ENCODE data around the gene CCDC178. TPM values are rescaled to one million over a fixed set of nuclear protein-coding genes. Genes with fewer than 3 reads are reported as not detected.
"Not testable (repeated sequence)": the region's sequence is repeated elsewhere in the genome, so short reads cannot be mapped to it uniquely, and the experiment has no call there.

Gene CCDC178
- total RNA-seq, 2 donors from 2014 or later: 0.22 to 0.29 TPM

GRCh38 chr18:33183136-33183535, 257.4 kb downstream of the CCDC178 start:
- no peak overlapping the region for H3K4me3 Mint-ChIP-seq
- no peak overlapping the region for H3K9ac ChIP-seq (ENCODE audit: extremely low read depth, low read length, poor library complexity, severe bottlenecking)
- no peaks in the 10 kb centered on the region for H3K36me3 Mint-ChIP-seq (ENCODE audit: low read depth)
- H3K27me3 Mint-ChIP-seq (ENCODE audit: insufficient read depth): peaks cover 3% of the 10 kb centered on the region
- H3K4me1 ChIP-seq (ENCODE audit: control insufficient read depth, insufficient read depth, low read length): peaks cover 4% of the 10 kb centered on the region
- H3K27ac ChIP-seq (ENCODE audit: low read depth, low read length): no peak overlapping the region
- no peaks in the 10 kb centered on the region for H3K27me3 ChIP-seq (ENCODE audit: control insufficient read depth, insufficient read depth, low read length, poor library complexity, severe bottlenecking)
- WGBS, 2 experiments (ENCODE audit: insufficient coverage in 1 of 2, insufficient read length in 1 of 2): 88 to 92% methylated on average over 2 to 4 of the region's 4 CpGs
- no peak overlapping the region for H3K4me3 ChIP-seq (ENCODE audit: low read length)
- no peak for DNase-seq
- H3K9me3 ChIP-seq (ENCODE audit: control insufficient read depth, low read length): no peaks in the 10 kb centered on the region
- TF ChIP-seq, protein P1, sequence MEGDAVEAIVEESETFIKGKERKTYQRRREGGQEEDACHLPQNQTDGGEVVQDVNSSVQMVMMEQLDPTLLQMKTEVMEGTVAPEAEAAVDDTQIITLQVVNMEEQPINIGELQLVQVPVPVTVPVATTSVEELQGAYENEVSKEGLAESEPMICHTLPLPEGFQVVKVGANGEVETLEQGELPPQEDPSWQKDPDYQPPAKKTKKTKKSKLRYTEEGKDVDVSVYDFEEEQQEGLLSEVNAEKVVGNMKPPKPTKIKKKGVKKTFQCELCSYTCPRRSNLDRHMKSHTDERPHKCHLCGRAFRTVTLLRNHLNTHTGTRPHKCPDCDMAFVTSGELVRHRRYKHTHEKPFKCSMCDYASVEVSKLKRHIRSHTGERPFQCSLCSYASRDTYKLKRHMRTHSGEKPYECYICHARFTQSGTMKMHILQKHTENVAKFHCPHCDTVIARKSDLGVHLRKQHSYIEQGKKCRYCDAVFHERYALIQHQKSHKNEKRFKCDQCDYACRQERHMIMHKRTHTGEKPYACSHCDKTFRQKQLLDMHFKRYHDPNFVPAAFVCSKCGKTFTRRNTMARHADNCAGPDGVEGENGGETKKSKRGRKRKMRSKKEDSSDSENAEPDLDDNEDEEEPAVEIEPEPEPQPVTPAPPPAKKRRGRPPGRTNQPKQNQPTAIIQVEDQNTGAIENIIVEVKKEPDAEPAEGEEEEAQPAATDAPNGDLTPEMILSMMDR (conservative IDR thresholded peaks at IDR 0.05): no peak
- no peaks in the 10 kb centered on the region for H3K4me1 Mint-ChIP-seq
- H3K9me3 Mint-ChIP-seq: no peaks in the 10 kb centered on the region
- no peaks in the 10 kb centered on the region for H3K36me3 ChIP-seq (ENCODE audit: control insufficient read depth, insufficient read depth, low read length)
- H3K27ac Mint-ChIP-seq: no peak overlapping the region

DNA sequence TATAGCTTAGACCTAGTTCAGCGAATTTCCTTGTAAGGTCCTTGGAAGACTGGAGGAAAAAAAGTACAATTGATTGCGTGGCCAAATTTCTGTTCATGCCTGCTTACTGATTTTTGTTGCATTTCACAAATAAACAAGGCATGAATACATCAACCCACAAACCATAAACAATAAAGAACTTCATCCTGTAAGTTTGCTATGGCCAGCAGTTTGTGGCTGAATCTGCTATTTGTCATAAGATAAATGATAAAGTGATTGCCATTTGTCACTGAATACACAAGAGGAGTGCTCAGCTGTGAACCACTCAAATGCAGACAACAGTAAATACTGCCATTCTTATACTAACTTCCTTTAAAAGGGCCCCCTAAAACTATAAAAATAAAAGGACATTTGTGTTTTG, 259.5 kb downstream of the CCDC178 start:
- Mint-ChIP-seq H3K4me1 (no peaks in the 10 kb centered on the region), H3K4me3 (no peak overlapping the region), H3K9me3 (no peaks in the 10 kb centered on the region), H3K27me3 (ENCODE audit: insufficient read depth) (no peaks in the 10 kb centered on the region), H3K27ac (no peak overlapping the region), H3K36me3 (ENCODE audit: low read depth) (no peaks in the 10 kb centered on the region)
- Histone ChIP-seq H3K9me3 (ENCODE audit: control insufficient read depth, low read length) (no peaks in the 10 kb centered on the region), H3K27me3 (ENCODE audit: control insufficient read depth, insufficient read depth, low read length, poor library complexity, severe bottlenecking) (no peaks in the 10 kb centered on the region), H3K9ac (ENCODE audit: extremely low read depth, low read length, poor library complexity, severe bottlenecking) (no peak overlapping the region), H3K27ac (ENCODE audit: low read depth, low read length) (no peak overlapping the region), H3K4me1 (ENCODE audit: control insufficient read depth, insufficient read depth, low read length) (peaks cover 4% of the 10 kb centered on the region), H3K4me3 (ENCODE audit: low read length) (no peak overlapping the region), H3K36me3 (ENCODE audit: control insufficient read depth, insufficient read depth, low read length) (no peaks in the 10 kb centered on the region)
- DNase-seq: no peak
- TF ChIP-seq, protein P1 (conservative IDR thresholded peaks at IDR 0.05): no peak
- WGBS, 2 experiments (ENCODE audit: insufficient coverage in 1 of 2, insufficient read length in 1 of 2): 67 to 88% methylated on average over 1 to 2 of the region's 2 CpGs

DNA sequence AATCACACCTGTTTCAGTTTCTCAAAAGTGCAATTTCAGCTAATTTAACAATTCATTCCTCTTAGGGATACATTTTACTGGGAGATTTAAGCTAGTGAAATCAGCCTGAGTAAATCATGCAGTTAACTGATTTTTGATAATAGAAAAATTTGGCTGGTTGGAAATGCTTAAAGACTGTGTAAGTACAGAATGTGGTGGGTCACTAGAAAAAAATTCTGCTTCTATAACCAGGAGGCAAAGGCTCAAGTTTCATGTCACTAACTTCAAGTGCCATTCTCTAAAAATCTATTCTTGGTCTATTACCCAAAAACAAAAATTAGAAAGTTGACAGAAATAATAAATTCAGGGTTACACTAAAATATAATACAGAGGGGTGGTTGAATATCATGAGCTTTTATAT, 271.3 kb downstream of the CCDC178 start:
- Histone ChIP-seq H3K27ac (ENCODE audit: low read depth, low read length) (no peak overlapping the region), H3K4me3 (ENCODE audit: low read length) (no peak overlapping the region), H3K36me3 (ENCODE audit: control insufficient read depth, insufficient read depth, low read length) (no peaks in the 10 kb centered on the region), H3K27me3 (ENCODE audit: control insufficient read depth, insufficient read depth, low read length, poor library complexity, severe bottlenecking) (no peaks in the 10 kb centered on the region), H3K9ac (ENCODE audit: extremely low read depth, low read length, poor library complexity, severe bottlenecking) (no peak overlapping the region), H3K4me1 (ENCODE audit: control insufficient read depth, insufficient read depth, low read length) (no peaks in the 10 kb centered on the region), H3K9me3 (ENCODE audit: control insufficient read depth, low read length) (no peaks in the 10 kb centered on the region)
- no peak overlapping the region for H3K27ac Mint-ChIP-seq
- H3K27me3 Mint-ChIP-seq (ENCODE audit: insufficient read depth): no peaks in the 10 kb centered on the region
- no peak overlapping the region for H3K4me3 Mint-ChIP-seq
- TF ChIP-seq, protein P1 (conservative IDR thresholded peaks at IDR 0.05): no peak
- no peaks in the 10 kb centered on the region for H3K9me3 Mint-ChIP-seq
- no peak for DNase-seq
- no peaks in the 10 kb centered on the region for H3K4me1 Mint-ChIP-seq
- no peaks in the 10 kb centered on the region for H3K36me3 Mint-ChIP-seq (ENCODE audit: low read depth)

DNA sequence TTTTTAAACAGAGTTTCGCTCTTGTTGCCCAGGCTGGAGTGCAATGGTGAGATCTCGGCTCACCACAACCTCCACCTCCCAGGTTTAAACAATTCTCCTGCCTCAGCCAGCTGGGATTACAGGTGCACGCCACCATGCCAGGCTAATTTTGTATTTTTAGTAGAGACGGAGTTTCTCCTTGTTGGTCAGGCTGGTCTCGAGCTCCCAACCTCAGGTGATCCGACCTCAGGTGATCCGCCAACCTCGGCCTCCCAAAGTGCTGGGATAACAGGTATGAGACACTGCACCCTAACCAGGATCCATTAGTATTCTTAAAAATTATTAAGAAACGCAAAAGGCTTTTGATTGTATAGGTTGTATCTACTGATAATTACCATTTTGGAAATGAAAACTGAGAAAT, 276.4 kb downstream of the CCDC178 start:
- 95% methylated on average over 7 of the region's 9 CpGs; no CpG with 5 or more reads in 1 of the 2 experiments for WGBS, 2 experiments (ENCODE audit: insufficient coverage in 1 of 2, insufficient read length in 1 of 2)
- DNase-seq; H3K9ac ChIP-seq (ENCODE audit: extremely low read depth, low read length, poor library complexity, severe bottlenecking); H3K4me3 ChIP-seq (ENCODE audit: low read length); H3K9me3 Mint-ChIP-seq; H3K27me3 Mint-ChIP-seq (ENCODE audit: insufficient read depth); H3K9me3 ChIP-seq (ENCODE audit: control insufficient read depth, low read length); H3K36me3 ChIP-seq (ENCODE audit: control insufficient read depth, insufficient read depth, low read length); H3K4me1 Mint-ChIP-seq; H3K27me3 ChIP-seq (ENCODE audit: control insufficient read depth, insufficient read depth, low read length, poor library complexity, severe bottlenecking); H3K4me1 ChIP-seq (ENCODE audit: control insufficient read depth, insufficient read depth, low read length); H3K27ac ChIP-seq (ENCODE audit: low read depth, low read length); H3K4me3 Mint-ChIP-seq; H3K36me3 Mint-ChIP-seq (ENCODE audit: low read depth); H3K27ac Mint-ChIP-seq: not testable (repeated sequence)

Data from endodermal cell (in vitro differentiated cells).